Aorta (tissue), 5 donors: ENCODE measurements around the gene ANKRD28. TPM values are rescaled to one million over a fixed set of nuclear protein-coding genes. Genes with fewer than 3 reads are reported as not detected.

Experiments used
- ATAC-seq: fragments of 200-7000 bp; cut with Tn5 transposase; one replicate; pipeline ENCODE4 v1.9.1; 2022; ENCODE audit warnings: moderate library complexity; ENCODE audit not compliant: low FRiP score
- DNase-seq, 2 donors: peaks; one replicate each; pipeline ENCODE4 v3.0.0-alpha.2; 2020
- H3K27ac ChIP-seq, 2 donors: one replicate each; pipeline ENCODE4 v1.5.1; 2013; ENCODE audit warnings: low read length in 2 of 2, mild to moderate bottlenecking in 2 of 2, moderate library complexity in 2 of 2, control low read depth in 1 of 2, inconsistent platforms in 1 of 2, low read depth in 1 of 2
- H3K27me3 ChIP-seq, 2 donors: one replicate each; pipeline ENCODE4 v1.6.1; 2013; ENCODE audit warnings: control low read depth in 1 of 2, low read length in 1 of 2, mild to moderate bottlenecking in 1 of 2, moderate library complexity in 1 of 2; ENCODE audit not compliant: insufficient read depth in 2 of 2, control insufficient read depth in 1 of 2
- H3K36me3 ChIP-seq, 2 donors: one replicate each; pipeline ENCODE4 v1.6.1; 2013; ENCODE audit warnings: control low read depth in 1 of 2, low read length in 1 of 2, mild to moderate bottlenecking in 1 of 2; ENCODE audit not compliant: insufficient read depth in 2 of 2, control insufficient read depth in 1 of 2
- H3K4me1 ChIP-seq, 2 donors: one replicate each; pipeline ENCODE4 v1.6.1; 2013; ENCODE audit warnings: low read length in 2 of 2, control low read depth in 1 of 2, mild to moderate bottlenecking in 1 of 2, moderate library complexity in 1 of 2; ENCODE audit not compliant: insufficient read depth in 2 of 2, control insufficient read depth in 1 of 2
- H3K4me3 ChIP-seq, 2 donors: one replicate each; pipeline ENCODE4 v1.5.1; 2013; ENCODE audit warnings: low read length in 2 of 2, control low read depth in 1 of 2, mild to moderate bottlenecking in 1 of 2
- H3K9me3 ChIP-seq: one replicate; pipeline ENCODE4 v1.6.1; 2013; ENCODE audit warnings: mild to moderate bottlenecking, low read length; ENCODE audit not compliant: control insufficient read depth
- WGBS, 2 donors: extraction: QIAGEN DNeasy Blood & Tissue Kit; methylation state at CpG; one replicate each; pipeline ENCODE4 v1.1.7; 2013; 5-methylcytosine and 5-hydroxymethylcytosine counted together
- intact Hi-C, 2 donors: fragments of 100-400 bp; cut with DNase I; formaldehyde crosslinking; loops; one replicate each; pipeline versions ENCODE4 v1.14.2 to v1.15.0; 2022
- polyA plus RNA-seq, 2 donors: library from polyadenylated mRNA; stranded (reverse); fragments of 200-250 nt; gene quantifications; one replicate each; pipeline ENCODE4 v1.2.3, GENCODE V29; 2013
- total RNA-seq, 2 donors: library from RNA; stranded (reverse); fragmentation: NEBNext Ultra II Directional; extraction: Animal tissue kit (Norgen Biotek cat#: 25700); gene quantifications; one replicate each; pipeline ENCODE4 v1.2.1, GENCODE V29; 2021
- donor health status: healthy with polysubstance abuse.
- donor health status: Bipolar disorder and iron deficiency.
- donor health status: DM: no; HTN: no; CAD: no.
- donor health status: DM: no; HTN: no; CAD: no.
- donor health status: DM: yes; HTN: yes; CAD: no.

Gene ANKRD28
- total and polyA plus RNA-seq, 4 donors, result 5.6 to 61.3 (median 35.2) TPM

DNA sequence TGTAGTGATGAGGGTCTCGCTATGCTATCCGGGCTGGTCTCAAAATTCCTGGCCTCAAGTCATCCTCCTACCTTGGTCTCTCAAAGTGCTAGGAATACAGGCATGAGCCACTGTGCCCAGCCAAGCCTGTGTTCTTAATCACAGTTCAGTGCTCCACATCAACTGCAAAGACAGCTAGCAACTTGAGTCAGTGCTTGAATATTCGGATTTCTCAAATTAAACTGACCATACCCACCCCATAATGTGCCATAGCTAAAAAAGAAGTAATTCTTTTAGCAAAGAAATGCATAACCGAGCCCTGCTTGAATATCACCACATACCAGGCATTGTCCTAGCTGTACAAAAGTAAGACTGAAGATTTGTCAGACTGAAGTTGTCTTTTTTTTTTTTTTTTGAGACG lies 107.0 kb downstream of the ANKRD28 start:
- H3K27me3 ChIP-seq, result no peaks in the 10 kb centered on the region
- no peak overlapping the region for H3K4me3 ChIP-seq
- peaks cover 0 to 6% of the 10 kb centered on the region in 2 donors for H3K36me3 ChIP-seq
- ATAC-seq, result no peak
- H3K27ac ChIP-seq, result no peak overlapping the region
- intact Hi-C loops, result no loop called here
- no peaks in the 10 kb centered on the region for H3K9me3 ChIP-seq
- no peaks in the 10 kb centered on the region for H3K4me1 ChIP-seq
- WGBS, 2 donors, result 93 to 95% methylated on average over 5 of the region's 5 CpGs
- no peak for DNase-seq

DNA sequence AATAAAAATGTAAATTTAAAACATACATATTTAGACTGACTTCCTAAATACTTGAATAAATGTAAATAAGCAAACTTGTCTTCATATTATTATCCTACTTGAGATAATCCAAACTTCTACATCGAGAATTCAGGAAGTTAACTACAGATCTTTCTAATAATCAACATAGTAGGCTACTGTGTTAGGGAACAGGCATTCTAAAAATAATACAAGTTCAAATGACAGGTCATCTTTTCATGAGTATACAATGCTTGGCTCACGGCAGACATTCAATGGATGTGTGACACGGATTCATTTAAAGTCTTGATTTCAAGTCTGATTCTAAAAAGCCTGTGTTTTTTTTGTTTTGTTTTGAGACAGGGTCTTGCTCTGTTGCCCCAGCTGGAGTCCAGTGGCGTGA lies 107.5 kb downstream of the ANKRD28 start:
- peaks cover 0 to 6% of the 10 kb centered on the region in 2 donors for H3K36me3 ChIP-seq
- no peaks in the 10 kb centered on the region for H3K9me3 ChIP-seq
- intact Hi-C loops, result no loop called here
- WGBS, 2 donors, result 83 to 87% methylated on average over 4 of the region's 4 CpGs
- no peaks in the 10 kb centered on the region for H3K4me1 ChIP-seq
- DNase-seq, result no peak
- no peaks in the 10 kb centered on the region for H3K27me3 ChIP-seq
- no peak for ATAC-seq
- no peak overlapping the region for H3K27ac ChIP-seq
- H3K4me3 ChIP-seq, result no peak overlapping the region

DNA sequence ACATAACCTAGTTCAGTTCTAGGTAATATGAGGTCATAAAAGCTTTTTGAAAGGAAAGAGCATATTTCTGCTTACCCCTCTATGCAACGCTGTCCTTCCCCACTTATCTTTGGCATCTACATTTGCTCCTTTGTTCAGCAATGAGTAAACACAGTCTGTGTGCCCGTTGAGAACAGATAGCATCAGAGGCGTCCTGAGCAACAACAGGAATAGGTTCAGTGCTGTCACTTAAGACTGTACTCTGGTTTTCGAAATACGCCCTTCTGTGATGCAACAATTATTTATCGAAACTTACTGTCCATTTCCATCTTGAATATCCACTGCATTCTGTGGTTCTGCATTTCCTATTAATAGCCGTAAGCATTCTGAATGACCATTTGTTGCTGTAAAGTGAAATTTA lies 111.9 kb downstream of the ANKRD28 start:
- ATAC-seq (no peak), DNase-seq (no peak)
- H3K9me3 ChIP-seq, result no peaks in the 10 kb centered on the region
- peaks cover 0 to 6% of the 10 kb centered on the region in 2 donors for H3K36me3 ChIP-seq
- H3K27ac ChIP-seq, result no peak overlapping the region
- no peak overlapping the region for H3K4me3 ChIP-seq
- 82 to 87% methylated on average over 7 of the region's 7 CpGs for WGBS, 2 donors
- H3K4me1 ChIP-seq, result peaks cover 0 to 3% of the 10 kb centered on the region in 2 donors
- intact Hi-C loops, result no loop called here
- H3K27me3 ChIP-seq, result no peaks in the 10 kb centered on the region

DNA sequence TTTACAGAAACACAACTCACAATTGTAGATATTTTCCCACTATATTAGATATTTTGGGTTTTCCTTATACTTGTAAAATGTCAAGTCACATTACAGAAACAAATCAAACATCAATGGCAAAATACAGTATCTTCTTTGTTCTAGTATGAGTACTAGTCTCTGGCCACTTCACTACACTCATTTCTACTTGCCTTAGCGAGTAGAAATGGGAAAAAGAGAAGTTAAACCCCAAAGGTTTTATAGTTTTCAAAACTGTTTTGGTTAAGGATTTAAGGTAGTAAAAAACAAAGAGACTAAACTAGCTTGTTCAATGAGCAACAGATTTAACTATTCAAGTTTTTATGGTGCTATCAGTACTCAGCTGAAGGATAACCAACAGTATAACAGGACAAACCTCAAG lies 114.5 kb downstream of the ANKRD28 start:
- no peaks in the 10 kb centered on the region for H3K9me3 ChIP-seq
- ATAC-seq, result no peak
- H3K36me3 ChIP-seq, result peaks cover 0 to 4% of the 10 kb centered on the region in 2 donors
- intact Hi-C loops, result no loop called here
- 88 to 89% methylated on average over 1 of the region's 1 CpG for WGBS, 2 donors
- no peak for DNase-seq
- H3K4me1 ChIP-seq, result peaks cover 0 to 3% of the 10 kb centered on the region in 2 donors
- H3K27me3 ChIP-seq, result no peaks in the 10 kb centered on the region
- H3K4me3 ChIP-seq, result no peak overlapping the region
- H3K27ac ChIP-seq, result no peak overlapping the region

DNA sequence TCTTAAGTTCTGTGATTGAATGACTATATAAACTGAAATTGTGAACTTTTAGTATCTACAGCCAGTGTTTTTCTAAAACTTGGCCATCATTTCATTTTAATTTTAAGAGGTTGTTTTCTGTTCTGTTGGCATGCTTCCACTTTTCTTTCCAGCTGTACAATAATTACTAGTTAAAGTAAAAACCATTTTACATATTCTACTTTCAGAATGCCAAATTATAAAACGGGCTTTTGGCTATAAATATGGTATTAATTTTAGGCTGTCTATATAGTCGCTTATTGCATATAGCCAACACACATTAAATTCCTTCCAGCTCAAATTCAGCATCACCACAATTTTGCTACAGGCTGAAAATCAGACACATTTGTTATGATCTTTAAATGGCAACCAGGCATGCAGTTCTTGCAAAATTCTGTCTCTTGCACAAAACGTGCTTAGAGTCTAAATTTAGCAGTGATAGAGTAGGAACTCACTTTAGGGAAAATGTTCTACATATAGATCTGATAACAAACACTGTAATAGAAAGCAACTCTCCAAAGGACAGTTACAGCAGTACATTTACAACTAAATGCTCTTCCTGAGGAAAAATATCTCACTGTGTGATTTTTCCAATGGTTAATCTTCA lies 115.1 kb downstream of the ANKRD28 start:
- Histone ChIP-seq H3K4me1 (peaks cover 0 to 3% of the 10 kb centered on the region in 2 donors), H3K4me3 (no peak overlapping the region), H3K36me3 (peaks cover 0 to 4% of the 10 kb centered on the region in 2 donors), H3K27me3 (no peaks in the 10 kb centered on the region), H3K27ac (no peak overlapping the region), H3K9me3 (no peaks in the 10 kb centered on the region)
- WGBS, 2 donors, result 7 to 9% methylated on average over 3 of the region's 3 CpGs
- DNase-seq, result no peak
- ATAC-seq, result no peak
- intact Hi-C loops, result no loop called here

DNA sequence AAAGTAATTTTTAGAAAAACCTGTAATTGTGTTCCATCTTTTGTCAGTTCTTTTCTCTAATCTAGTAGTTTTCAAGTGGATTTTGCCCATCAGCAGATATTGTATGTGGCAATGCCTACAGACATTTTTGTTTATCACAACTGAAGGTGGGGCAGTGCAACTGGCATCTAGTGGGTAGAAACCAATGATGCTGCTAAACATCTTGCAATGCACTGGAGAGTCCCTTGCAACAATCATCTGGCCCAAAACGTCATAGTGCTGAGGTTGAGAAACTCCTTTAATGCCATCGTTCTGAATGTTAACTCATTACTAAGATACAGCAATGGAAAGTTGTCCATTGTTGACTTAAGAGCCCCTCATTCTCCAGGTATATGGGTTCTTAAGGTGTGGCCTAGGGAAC lies 116.1 kb downstream of the ANKRD28 start:
- H3K4me1 ChIP-seq, result peaks cover 0 to 3% of the 10 kb centered on the region in 2 donors
- H3K27me3 ChIP-seq, result no peaks in the 10 kb centered on the region
- no peak overlapping the region for H3K27ac ChIP-seq
- peaks cover 0 to 4% of the 10 kb centered on the region in 2 donors for H3K36me3 ChIP-seq
- 77 to 81% methylated on average over 2 of the region's 2 CpGs for WGBS, 2 donors
- H3K4me3 ChIP-seq, result no peak overlapping the region
- no peaks in the 10 kb centered on the region for H3K9me3 ChIP-seq
- intact Hi-C loops, result no loop called here
- DNase-seq (no peak), ATAC-seq (no peak)

DNA sequence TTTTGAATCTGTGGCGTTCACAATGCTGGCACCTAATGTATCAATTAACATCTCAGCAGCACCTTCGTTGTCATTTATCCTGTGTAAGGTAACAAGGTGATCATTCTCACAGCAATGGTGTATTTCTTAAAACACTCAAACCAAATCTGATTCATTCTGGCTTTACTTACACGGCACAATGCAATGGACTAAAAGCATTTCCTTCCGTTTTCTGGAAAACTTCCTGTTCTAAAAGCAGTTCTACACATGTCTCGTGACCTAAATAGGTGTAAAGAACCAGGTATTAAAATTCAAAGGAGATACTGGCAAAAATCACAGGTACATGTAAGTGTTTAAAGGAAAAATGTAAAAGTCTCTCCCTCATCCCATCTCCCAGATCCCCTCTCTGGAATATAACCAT lies 118.5 kb downstream of the ANKRD28 start:
- 94% methylated on average over 5 of the region's 5 CpGs for WGBS, 2 donors
- Histone ChIP-seq H3K27me3 (no peaks in the 10 kb centered on the region), H3K36me3 (peaks cover 3 to 4% of the 10 kb centered on the region in 2 donors), H3K27ac (no peak overlapping the region), H3K4me3 (no peak overlapping the region), H3K4me1 (peaks cover 0 to 3% of the 10 kb centered on the region in 2 donors), H3K9me3 (no peaks in the 10 kb centered on the region)
- ATAC-seq, result no peak
- intact Hi-C loops, result no loop called here
- DNase-seq, result no peak

DNA sequence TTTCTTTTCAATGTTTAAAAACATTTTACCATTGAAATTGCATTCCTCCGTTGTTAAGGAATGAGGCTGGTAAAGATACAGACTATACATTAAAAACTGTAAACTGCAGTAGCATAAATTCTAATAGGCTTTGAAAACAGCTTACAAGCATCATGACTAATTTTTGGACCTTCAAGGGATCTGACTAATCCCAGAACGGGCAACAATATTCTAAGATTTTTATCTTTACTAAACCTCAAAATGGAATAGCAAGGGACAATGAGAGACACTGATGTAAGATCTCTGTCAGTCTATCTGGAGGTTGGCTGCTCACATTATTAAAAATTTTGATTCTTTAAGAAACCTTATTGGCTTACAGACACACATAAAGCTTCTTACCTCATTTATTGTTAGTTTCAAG lies 121.5 kb downstream of the ANKRD28 start:
- DNase-seq, result no peak
- intact Hi-C loops, result no loop called here
- peaks cover 3 to 8% of the 10 kb centered on the region in 2 donors for H3K36me3 ChIP-seq

DNA sequence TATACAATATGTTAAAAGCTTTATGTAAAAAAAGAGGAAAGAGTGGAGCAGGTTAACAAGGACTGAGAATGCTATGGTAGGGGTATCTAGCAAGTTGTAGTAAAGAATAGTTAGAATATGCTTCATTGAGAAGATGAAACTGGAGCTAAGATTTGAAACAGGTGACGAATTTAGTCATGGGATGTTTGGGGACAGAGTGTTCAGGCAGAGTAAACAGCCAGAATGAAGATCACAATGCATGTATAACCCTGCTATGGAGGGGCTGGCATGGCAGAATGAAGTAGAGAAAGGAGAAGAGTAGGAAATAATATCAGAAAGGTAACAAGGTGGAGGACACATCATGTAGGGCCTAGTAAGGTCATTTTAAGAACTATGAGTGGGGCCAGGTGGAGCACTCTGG lies 124.2 kb downstream of the ANKRD28 start:
- peaks cover 3 to 7% of the 10 kb centered on the region in 2 donors for H3K36me3 ChIP-seq
- H3K9me3 ChIP-seq, result no peaks in the 10 kb centered on the region
- 91 to 100% methylated on average over 1 of the region's 1 CpG for WGBS, 2 donors
- no peak for ATAC-seq
- no peak for DNase-seq
- no peak overlapping the region for H3K27ac ChIP-seq
- intact Hi-C loops, result no loop called here
- H3K4me3 ChIP-seq, result no peak overlapping the region
- H3K27me3 ChIP-seq, result no peaks in the 10 kb centered on the region
- H3K4me1 ChIP-seq, result no peaks in the 10 kb centered on the region

More for the DNA sequence above, 121.5 kb downstream of the ANKRD28 start:
- Histone ChIP-seq H3K27me3 (no peaks in the 10 kb centered on the region), H3K27ac (no peak overlapping the region), H3K9me3 (no peaks in the 10 kb centered on the region), H3K4me3 (no peak overlapping the region), H3K4me1 (no peaks in the 10 kb centered on the region)
- WGBS, 2 donors, result 80 to 89% methylated on average over 2 of the region's 2 CpGs
- no peak for ATAC-seq
